ENCODE measurements around the gene CIDEB. TPM values are rescaled to one million over a fixed set of nuclear protein-coding genes. Genes with fewer than 3 reads are reported as not detected.

The CIDEB gene
- total and polyA plus RNA-seq, 2 of the 8 experiments (the other 6 are each of a cell fraction or from before 2014, with no cell fraction given) = 0.11 TPM; not detected in 1

DNA sequence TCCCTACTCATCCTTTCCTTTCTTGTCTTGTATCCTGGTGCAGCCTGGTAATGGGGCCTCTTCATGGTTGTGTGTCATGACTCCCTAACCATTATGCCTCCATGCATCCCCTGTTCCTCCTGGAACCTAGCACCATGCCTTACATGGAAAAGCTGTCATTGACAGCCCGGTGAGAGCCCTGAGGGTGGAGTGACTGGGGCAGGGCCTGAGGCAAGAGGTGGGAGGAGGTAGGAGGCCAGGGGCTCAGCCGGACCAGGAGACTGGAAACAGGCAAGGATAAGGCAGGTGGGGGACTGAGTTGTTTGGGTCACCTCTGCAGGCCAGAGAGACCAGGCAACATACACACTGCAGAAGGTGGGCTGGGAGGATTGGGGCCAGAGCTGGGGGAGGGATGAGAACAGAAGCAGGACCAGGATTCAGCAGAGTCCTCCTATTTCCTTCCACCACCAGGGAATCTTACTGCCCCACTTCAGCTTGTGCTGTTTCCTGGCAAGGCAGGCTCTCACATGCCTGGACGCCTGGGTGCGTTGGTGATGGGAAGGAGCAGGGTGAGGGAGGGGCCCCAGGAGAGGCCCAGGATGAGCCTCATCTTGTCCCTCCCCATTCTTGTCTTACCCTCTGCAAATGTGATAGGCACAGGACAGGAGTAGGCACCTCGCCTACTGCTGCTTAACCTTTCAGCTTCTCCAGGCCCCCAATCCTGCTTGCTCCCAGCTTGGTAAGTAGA is 1.9 kb upstream of the CIDEB start, which contains the start of gene LTB4R2:
Gene LTB4R2, plus strand, starts transcription at position 603 of the 727 bp plus-strand sequence. CDS start 525 bp downstream, outside the sequence.
- Histone ChIP-seq H3K14ac (ENCODE audit: insufficient read length) (no peak within 1 kb of the TSS), H3K27ac (ENCODE audit: low read depth, low read length) (no peak within 1 kb of the TSS), H3K4ac (replicated peaks; ENCODE audit: insufficient read length, low read depth, low read length) (no peak within 1 kb of the TSS), H3K4me2 (ENCODE audit: insufficient read depth in 1 of 2, low read depth in 2 of 2, low read length in 2 of 2) (no peak within 1 kb of the TSS), H3K9ac (replicated peaks in 1 of 4; ENCODE audit: extremely low read depth in 1 of 4, low read depth in 3 of 4, low read length in 3 of 4) (no peak within 1 kb of the TSS), H2AK5ac (ENCODE audit: low read depth, low read length) (no peak within 1 kb of the TSS), H2BK12ac (ENCODE audit: low read depth, low read length) (no peak within 1 kb of the TSS), H4K5ac (ENCODE audit: insufficient read length, low read depth, low read length) (no peak within 1 kb of the TSS), H2BK20ac (ENCODE audit: low read length) (no peak within 1 kb of the TSS), H3K23me2 (ENCODE audit: low read depth, low read length) (peaks cover 1% of the 10 kb centered on the region; the same call in 1 of the 2 replicates), H3K4me1 (replicated peaks in 1 of 4; ENCODE audit: control insufficient read depth in 3 of 4, insufficient read depth in 4 of 4, low read length in 3 of 4) (no peaks in the 10 kb centered on the region), H3K18ac (ENCODE audit: extremely low read depth, low read length) (no peak within 1 kb of the TSS), H3K79me1 (ENCODE audit: low read depth, low read length) (no peaks in the 10 kb centered on the region), H3K27me3 (replicated peaks in 1 of 4; ENCODE audit: control insufficient read depth in 3 of 4, extremely low read depth in 1 of 4, insufficient read depth in 3 of 4, low read length in 3 of 4) (no peaks in the 10 kb centered on the region), H3K36me3 (ENCODE audit: control insufficient read depth in 2 of 4, insufficient read depth in 4 of 4, low read length in 3 of 4) (peaks cover 9 to 21% (median 14%) of the 10 kb centered on the region in 4 experiments; a peak in 5 of 8 replicates), H2BK15ac (ENCODE audit: low read length) (no peak within 1 kb of the TSS), H3K4me3 (ENCODE audit: extremely low read depth in 1 of 4, insufficient read depth in 2 of 4, low read depth in 3 of 4, low read length in 4 of 4) (no peak within 1 kb of the TSS), H4K8ac (ENCODE audit: extremely low read depth, insufficient read depth, low read length) (no peak within 1 kb of the TSS), H3K79me2 (ENCODE audit: control insufficient read depth in 1 of 2, insufficient read depth in 2 of 2, low read length in 2 of 2) (no peaks in the 10 kb centered on the region), H3K23ac (ENCODE audit: insufficient read length) (no peak within 1 kb of the TSS), H2AFZ (ENCODE audit: low read length) (no peak within 1 kb of the TSS), H4K91ac (replicated peaks; ENCODE audit: insufficient read length, low read length) (no peak within 1 kb of the TSS), H4K20me1 (replicated peaks in 1 of 2; ENCODE audit: control insufficient read depth in 1 of 2, insufficient read depth in 2 of 2, low read length in 2 of 2) (peaks cover 2 to 8% of the 10 kb centered on the region in 2 experiments), H3K56ac (replicated peaks; ENCODE audit: insufficient read length, low read depth, low read length) (no peak within 1 kb of the TSS), H2BK5ac (ENCODE audit: low read depth, low read length) (no peak within 1 kb of the TSS), H2BK120ac (replicated peaks; ENCODE audit: low read depth, low read length) (no peak within 1 kb of the TSS), H3K9me3 (ENCODE audit: insufficient read depth in 2 of 2, low read depth in 1 of 2, low read length in 1 of 2) (no peaks in the 10 kb centered on the region)
- ChIA-PET POLR2A (ENCODE audit: partially characterized antibody) (interaction anchor here (1.0 to 5.1 kb wide), 5 partner anchors 9 to 131 kb away, joined by 3 to 35 read pairs (median 6); partner anchors contain the start of genes DHRS1 and NOP9), CTCF (ENCODE audit: partially characterized antibody) (interaction anchor here (1.1 to 15.8 kb wide), 17 partner anchors 7 to 126 kb away, joined by 4 to 173 read pairs (median 24); partner anchors contain the start of genes ADCY4, CBLN3, DHRS1 and KHNYN)
- no peak for FAIRE-seq
- DNase-seq (ENCODE audit: low read depth in 1 of 2, low spot score in 2 of 2) = no peak
- WGBS, 2 experiments (ENCODE audit: extremely low coverage in 1 of 2, insufficient coverage in 1 of 2, insufficient read length in 1 of 2, insufficient replicate concordance in 2 of 2, low coverage in 1 of 2, low lambda C conversion rate in 2 of 2, missing lambda C conversion rate in 1 of 2) = 87% methylated on average over 5 of the region's 5 CpGs; no CpG with 5 or more reads in 1 of the 2 experiments
